Measurements from ENCODE around the gene MGMT. TPM values are rescaled to one million over a fixed set of nuclear protein-coding genes. Genes with fewer than 3 reads are reported as not detected.

The MGMT gene
- polyA plus RNA-seq, 1 of the 3 experiments (the other 2 are of a cell fraction), result 10.8 TPM

DNA sequence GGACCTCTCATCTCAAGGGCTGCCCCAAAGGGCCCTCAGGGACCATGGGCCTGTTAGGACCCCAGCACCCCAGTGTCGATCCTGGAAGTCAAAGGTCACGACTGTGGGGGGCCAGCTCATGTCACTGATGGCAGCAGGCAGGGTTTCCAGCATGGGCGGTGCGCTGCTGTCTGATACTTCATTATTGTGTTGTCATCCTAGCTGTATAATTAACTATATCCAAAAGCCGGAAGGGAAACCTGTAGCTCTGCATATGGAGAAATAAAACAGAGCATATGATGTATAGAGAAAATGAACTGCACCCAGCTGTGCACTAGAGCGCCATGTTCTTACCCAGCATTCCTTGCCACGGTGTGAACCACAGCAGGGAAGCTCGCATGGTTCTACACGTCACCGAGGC lies 300.7 kb downstream of the MGMT start (continued):
- TF ChIP-seq, protein P1, sequence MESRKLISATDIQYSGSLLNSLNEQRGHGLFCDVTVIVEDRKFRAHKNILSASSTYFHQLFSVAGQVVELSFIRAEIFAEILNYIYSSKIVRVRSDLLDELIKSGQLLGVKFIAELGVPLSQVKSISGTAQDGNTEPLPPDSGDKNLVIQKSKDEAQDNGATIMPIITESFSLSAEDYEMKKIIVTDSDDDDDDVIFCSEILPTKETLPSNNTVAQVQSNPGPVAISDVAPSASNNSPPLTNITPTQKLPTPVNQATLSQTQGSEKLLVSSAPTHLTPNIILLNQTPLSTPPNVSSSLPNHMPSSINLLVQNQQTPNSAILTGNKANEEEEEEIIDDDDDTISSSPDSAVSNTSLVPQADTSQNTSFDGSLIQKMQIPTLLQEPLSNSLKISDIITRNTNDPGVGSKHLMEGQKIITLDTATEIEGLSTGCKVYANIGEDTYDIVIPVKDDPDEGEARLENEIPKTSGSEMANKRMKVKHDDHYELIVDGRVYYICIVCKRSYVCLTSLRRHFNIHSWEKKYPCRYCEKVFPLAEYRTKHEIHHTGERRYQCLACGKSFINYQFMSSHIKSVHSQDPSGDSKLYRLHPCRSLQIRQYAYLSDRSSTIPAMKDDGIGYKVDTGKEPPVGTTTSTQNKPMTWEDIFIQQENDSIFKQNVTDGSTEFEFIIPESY (IDR thresholded peaks at IDR 0.05; ENCODE audit: borderline replicate concordance, low read depth), result no peak
- TF ChIP-seq, protein P2, sequence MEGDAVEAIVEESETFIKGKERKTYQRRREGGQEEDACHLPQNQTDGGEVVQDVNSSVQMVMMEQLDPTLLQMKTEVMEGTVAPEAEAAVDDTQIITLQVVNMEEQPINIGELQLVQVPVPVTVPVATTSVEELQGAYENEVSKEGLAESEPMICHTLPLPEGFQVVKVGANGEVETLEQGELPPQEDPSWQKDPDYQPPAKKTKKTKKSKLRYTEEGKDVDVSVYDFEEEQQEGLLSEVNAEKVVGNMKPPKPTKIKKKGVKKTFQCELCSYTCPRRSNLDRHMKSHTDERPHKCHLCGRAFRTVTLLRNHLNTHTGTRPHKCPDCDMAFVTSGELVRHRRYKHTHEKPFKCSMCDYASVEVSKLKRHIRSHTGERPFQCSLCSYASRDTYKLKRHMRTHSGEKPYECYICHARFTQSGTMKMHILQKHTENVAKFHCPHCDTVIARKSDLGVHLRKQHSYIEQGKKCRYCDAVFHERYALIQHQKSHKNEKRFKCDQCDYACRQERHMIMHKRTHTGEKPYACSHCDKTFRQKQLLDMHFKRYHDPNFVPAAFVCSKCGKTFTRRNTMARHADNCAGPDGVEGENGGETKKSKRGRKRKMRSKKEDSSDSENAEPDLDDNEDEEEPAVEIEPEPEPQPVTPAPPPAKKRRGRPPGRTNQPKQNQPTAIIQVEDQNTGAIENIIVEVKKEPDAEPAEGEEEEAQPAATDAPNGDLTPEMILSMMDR (IDR thresholded peaks at IDR 0.05), result no peak
- TF ChIP-seq POLR2AphosphoS5 (IDR thresholded peaks at IDR 0.05; ENCODE audit: low read depth, low read length), result no peak

GRCh38 chr10:129768437-129769355 lies 301.7 kb downstream of the MGMT start:
- H3K4me1 ChIP-seq (ENCODE audit: control insufficient read depth in 1 of 2, insufficient read depth in 2 of 2, low read depth in 1 of 2, low read length in 1 of 2), result peaks cover 0 to 8% of the 10 kb centered on the region in 2 experiments; a peak in 1 of 4 replicates
- H3K27ac ChIP-seq (ENCODE audit: low read depth in 2 of 2, low read length in 1 of 2), result no peak overlapping the region
- no peaks in the 10 kb centered on the region for H3K79me2 ChIP-seq (ENCODE audit: insufficient read depth)
- no peaks in the 10 kb centered on the region for H4K20me1 ChIP-seq (ENCODE audit: insufficient read depth)
- no peak for DNase-seq
- 85% methylated on average over 25 of the region's 44 CpGs for WGBS (ENCODE audit: low lambda C conversion rate)
- no peaks in the 10 kb centered on the region for H3K9me2 ChIP-seq
- H3K9ac ChIP-seq, result no peak overlapping the region
- TF ChIP-seq RAD21 (IDR thresholded peaks at IDR 0.05; ENCODE audit: low read length) (0 out of 2 replicates have a peak, but pooled peaks have one; percentile 16), TCF12 (IDR thresholded peaks at IDR 0.05) (no peak)
- H3K36me3 ChIP-seq (replicated peaks in 1 of 2; ENCODE audit: control insufficient read depth in 1 of 2, insufficient read depth in 2 of 2, low read length in 1 of 2), result no peaks in the 10 kb centered on the region
- H3F3A ChIP-seq (replicated peaks; ENCODE audit: insufficient read depth), result no peaks in the 10 kb centered on the region
- no peak overlapping the region for H3K4me2 ChIP-seq
- no peak overlapping the region for H3K4me3 ChIP-seq (ENCODE audit: low read depth in 2 of 2, low read length in 1 of 2)
- ChIA-PET POLR2A (no interaction called here), CTCF (interaction anchor here (1.4 kb wide), 1 partner anchor 10 kb away, joined by 6 read pairs; no protein-coding TSS in a partner anchor)
- no peaks in the 10 kb centered on the region for H3K9me3 ChIP-seq
- H2AFZ ChIP-seq (ENCODE audit: low read depth), result no peak overlapping the region
- H3K27me3 ChIP-seq (ENCODE audit: insufficient read depth), result no peaks in the 10 kb centered on the region

DNA sequence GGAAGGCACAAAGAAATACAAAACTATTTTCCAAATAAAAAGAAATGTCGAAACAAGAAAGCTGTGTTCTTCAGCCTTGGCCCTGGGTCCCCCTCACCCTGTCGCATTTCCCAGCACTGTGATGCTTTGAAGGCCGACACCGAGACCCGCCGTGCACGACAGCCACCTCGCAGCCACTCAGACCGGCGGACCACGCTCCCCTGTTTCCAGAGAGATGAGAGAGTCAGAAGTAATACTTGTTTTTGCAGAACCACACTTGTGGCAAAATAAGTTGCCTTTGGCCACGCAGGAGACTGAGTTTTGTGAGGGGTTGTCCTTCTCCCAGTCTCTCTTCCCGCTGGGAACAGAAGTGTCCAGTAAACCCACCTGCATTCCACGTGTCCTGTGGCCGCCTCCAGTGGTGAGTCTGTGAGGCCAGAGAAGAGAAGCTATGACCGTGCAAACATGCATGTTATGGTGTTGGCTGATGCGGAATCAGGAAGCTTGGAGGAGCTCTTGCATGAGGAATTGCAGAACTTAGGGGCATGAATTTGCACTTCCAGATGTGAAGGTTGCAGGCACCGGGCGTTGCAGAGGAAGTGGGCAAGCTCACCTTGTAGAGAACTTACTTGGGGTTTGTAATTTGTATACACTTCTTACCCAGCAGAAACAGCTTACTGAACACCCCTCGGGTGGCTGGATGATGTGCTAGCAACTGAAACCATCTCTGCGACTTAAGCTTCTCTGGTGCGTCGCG lies 302.5 kb downstream of the MGMT start:
- no peaks in the 10 kb centered on the region for H3F3A ChIP-seq (replicated peaks; ENCODE audit: insufficient read depth)
- no peaks in the 10 kb centered on the region for H3K27me3 ChIP-seq (ENCODE audit: insufficient read depth)
- no peak overlapping the region for H3K4me2 ChIP-seq
- no peak overlapping the region for H3K27ac ChIP-seq (ENCODE audit: low read depth in 2 of 2, low read length in 1 of 2)
- H3K9me2 ChIP-seq, result no peaks in the 10 kb centered on the region
- H3K9ac ChIP-seq, result no peak overlapping the region
- H3K9me3 ChIP-seq, result no peaks in the 10 kb centered on the region
- no peak overlapping the region for H3K4me3 ChIP-seq (ENCODE audit: low read depth in 2 of 2, low read length in 1 of 2)
- no peak overlapping the region for H2AFZ ChIP-seq (ENCODE audit: low read depth)
- no peaks in the 10 kb centered on the region for H3K79me2 ChIP-seq (ENCODE audit: insufficient read depth)
- POLR2A ChIA-PET, result no interaction called here
- no peaks in the 10 kb centered on the region for H3K36me3 ChIP-seq (replicated peaks in 1 of 2; ENCODE audit: control insufficient read depth in 1 of 2, insufficient read depth in 2 of 2, low read length in 1 of 2)
- 79% methylated on average over 22 of the region's 24 CpGs for WGBS (ENCODE audit: low lambda C conversion rate)
- no peak for DNase-seq
- no peaks in the 10 kb centered on the region for H4K20me1 ChIP-seq (ENCODE audit: insufficient read depth)
- CTCF ChIA-PET, result no interaction called here
- peaks cover 0 to 8% of the 10 kb centered on the region in 2 experiments; a peak in 1 of 4 replicates for H3K4me1 ChIP-seq (ENCODE audit: control insufficient read depth in 1 of 2, insufficient read depth in 2 of 2, low read depth in 1 of 2, low read length in 1 of 2)
- TF ChIP-seq CHD2 (IDR thresholded peaks at IDR 0.05; ENCODE audit: low read length, partially characterized antibody) (no peak), EP300 (IDR thresholded peaks at IDR 0.05; ENCODE audit: borderline replicate concordance in 1 of 2, low read depth in 1 of 2, low read length in 1 of 2) (no peak), SIN3A (IDR thresholded peaks at IDR 0.05; ENCODE audit: borderline replicate concordance, low read depth, low read length) (no peak), RFX5 (IDR thresholded peaks at IDR 0.05; ENCODE audit: low read length) (no peak), REST (IDR thresholded peaks at IDR 0.05; ENCODE audit: low read depth, low read length) (no peak)
- TF ChIP-seq, protein P1 (IDR thresholded peaks at IDR 0.05; ENCODE audit: borderline replicate concordance, low read depth), result no peak
- TF ChIP-seq, protein P3, sequence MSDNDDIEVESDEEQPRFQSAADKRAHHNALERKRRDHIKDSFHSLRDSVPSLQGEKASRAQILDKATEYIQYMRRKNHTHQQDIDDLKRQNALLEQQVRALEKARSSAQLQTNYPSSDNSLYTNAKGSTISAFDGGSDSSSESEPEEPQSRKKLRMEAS (IDR thresholded peaks at IDR 0.05; ENCODE audit: low read depth), result no peak

All from SK-N-SH (cell line).